ENCODE results near the gene CPA5.
"Not testable (repeated sequence)": the region's sequence is repeated elsewhere in the genome, so short reads cannot be mapped to it uniquely, and the experiment has no call there.

Gene CPA5

GRCh38 chr7:130371046-130371445 lies 26.4 kb downstream of the CPA5 start:
- no peaks in the 10 kb centered on the region for H3K27me3 ChIP-seq (ENCODE audit: control insufficient read depth, insufficient read depth, low read length)
- H3K9me3 ChIP-seq (ENCODE audit: control insufficient read depth, low read depth, low read length), result no peaks in the 10 kb centered on the region
- H3K9ac ChIP-seq (ENCODE audit: low read length), result no peak overlapping the region
- peaks cover 12% of the 10 kb centered on the region for H3K4me1 ChIP-seq (ENCODE audit: control insufficient read depth, low read depth, low read length)
- H3K27ac ChIP-seq (ENCODE audit: low read length), result no peak overlapping the region
- no peaks in the 10 kb centered on the region for H3K36me3 ChIP-seq (ENCODE audit: control insufficient read depth, low read depth, low read length)
- no peak overlapping the region for H3K4me3 ChIP-seq (ENCODE audit: low read length)

GRCh38 chr7:130372402-130373165 lies 28.0 kb downstream of the CPA5 start:
- Histone ChIP-seq H3K9me3 (ENCODE audit: control insufficient read depth, low read depth, low read length) (no peaks in the 10 kb centered on the region), H3K36me3 (ENCODE audit: control insufficient read depth, low read depth, low read length) (no peaks in the 10 kb centered on the region), H3K27me3 (ENCODE audit: control insufficient read depth, insufficient read depth, low read length) (no peaks in the 10 kb centered on the region), H3K4me3 (ENCODE audit: low read length) (no peak overlapping the region), H3K9ac (ENCODE audit: low read length) (no peak overlapping the region), H3K27ac (ENCODE audit: low read length) (no peak overlapping the region), H3K4me1 (ENCODE audit: control insufficient read depth, low read depth, low read length) (peaks cover 11% of the 10 kb centered on the region)

- H3K27ac ChIP-seq (ENCODE audit: low read length), result no peak overlapping the region
These were observed 29.9 kb downstream of the CPA5 start for GRCh38 chr7:130374507-130374906.

GRCh38 chr7:130376461-130376860 lies 31.8 kb downstream of the CPA5 start:
- not testable (repeated sequence) for H3K36me3 ChIP-seq (ENCODE audit: control insufficient read depth, low read depth, low read length); H3K9ac ChIP-seq (ENCODE audit: low read length); H3K9me3 ChIP-seq (ENCODE audit: control insufficient read depth, low read depth, low read length); H3K4me3 ChIP-seq (ENCODE audit: low read length); H3K27me3 ChIP-seq (ENCODE audit: control insufficient read depth, insufficient read depth, low read length); H3K27ac ChIP-seq (ENCODE audit: low read length)
- H3K4me1 ChIP-seq (ENCODE audit: control insufficient read depth, low read depth, low read length), result peaks cover 11% of the 10 kb centered on the region

More at GRCh38 chr7:130374507-130374906, 29.9 kb downstream of the CPA5 start:
- H3K36me3 ChIP-seq (ENCODE audit: control insufficient read depth, low read depth, low read length), result no peaks in the 10 kb centered on the region
- H3K27me3 ChIP-seq (ENCODE audit: control insufficient read depth, insufficient read depth, low read length), result no peaks in the 10 kb centered on the region
- no peak overlapping the region for H3K9ac ChIP-seq (ENCODE audit: low read length)
- peaks cover 11% of the 10 kb centered on the region for H3K4me1 ChIP-seq (ENCODE audit: control insufficient read depth, low read depth, low read length)
- H3K4me3 ChIP-seq (ENCODE audit: low read length), result no peak overlapping the region
- no peaks in the 10 kb centered on the region for H3K9me3 ChIP-seq (ENCODE audit: control insufficient read depth, low read depth, low read length)

- H3K27ac ChIP-seq (ENCODE audit: low read length), result no peak overlapping the region
- peaks cover 11% of the 10 kb centered on the region for H3K4me1 ChIP-seq (ENCODE audit: control insufficient read depth, low read depth, low read length)
- no peak overlapping the region for H3K9ac ChIP-seq (ENCODE audit: low read length)
- H3K4me3 ChIP-seq (ENCODE audit: low read length), result no peak overlapping the region
- no peaks in the 10 kb centered on the region for H3K36me3 ChIP-seq (ENCODE audit: control insufficient read depth, low read depth, low read length)
- H3K9me3 ChIP-seq (ENCODE audit: control insufficient read depth, low read depth, low read length), result no peaks in the 10 kb centered on the region
- H3K27me3 ChIP-seq (ENCODE audit: control insufficient read depth, insufficient read depth, low read length), result no peaks in the 10 kb centered on the region
These were observed 32.6 kb downstream of the CPA5 start for GRCh38 chr7:130377178-130377577.

GRCh38 chr7:130379019-130379418 lies 34.4 kb downstream of the CPA5 start:
- no peak overlapping the region for H3K9ac ChIP-seq (ENCODE audit: low read length)
- H3K27ac ChIP-seq (ENCODE audit: low read length), result no peak overlapping the region
- H3K4me1 ChIP-seq (ENCODE audit: control insufficient read depth, low read depth, low read length), result no peaks in the 10 kb centered on the region
- no peaks in the 10 kb centered on the region for H3K9me3 ChIP-seq (ENCODE audit: control insufficient read depth, low read depth, low read length)
- H3K27me3 ChIP-seq (ENCODE audit: control insufficient read depth, insufficient read depth, low read length), result no peaks in the 10 kb centered on the region
- no peaks in the 10 kb centered on the region for H3K36me3 ChIP-seq (ENCODE audit: control insufficient read depth, low read depth, low read length)
- H3K4me3 ChIP-seq (ENCODE audit: low read length), result no peak overlapping the region

- Histone ChIP-seq H3K4me3 (ENCODE audit: low read length) (no peak overlapping the region), H3K27ac (ENCODE audit: low read length) (no peak overlapping the region), H3K27me3 (ENCODE audit: control insufficient read depth, insufficient read depth, low read length) (no peaks in the 10 kb centered on the region), H3K4me1 (ENCODE audit: control insufficient read depth, low read depth, low read length) (no peaks in the 10 kb centered on the region), H3K9me3 (ENCODE audit: control insufficient read depth, low read depth, low read length) (no peaks in the 10 kb centered on the region), H3K9ac (ENCODE audit: low read length) (no peak overlapping the region), H3K36me3 (ENCODE audit: control insufficient read depth, low read depth, low read length) (no peaks in the 10 kb centered on the region)
These were observed 34.9 kb downstream of the CPA5 start for GRCh38 chr7:130379532-130379920.

- no peaks in the 10 kb centered on the region for H3K36me3 ChIP-seq (ENCODE audit: control insufficient read depth, low read depth, low read length)
- no peaks in the 10 kb centered on the region for H3K4me1 ChIP-seq (ENCODE audit: control insufficient read depth, low read depth, low read length)
- no peak within 1 kb of the TSS for H3K27ac ChIP-seq (ENCODE audit: low read length)
- no peak within 1 kb of the TSS for H3K4me3 ChIP-seq (ENCODE audit: low read length)
- H3K9me3 ChIP-seq (ENCODE audit: control insufficient read depth, low read depth, low read length), result no peaks in the 10 kb centered on the region
- no peak within 1 kb of the TSS for H3K9ac ChIP-seq (ENCODE audit: low read length)
- no peaks in the 10 kb centered on the region for H3K27me3 ChIP-seq (ENCODE audit: control insufficient read depth, insufficient read depth, low read length)
These were observed 35.6 kb downstream of the CPA5 start, which contains the start of gene CPA1 for GRCh38 chr7:130379921-130380860. TSS of gene CPA1 (plus strand) at chr7:130380494. CDS start at chr7:130380521, 27 bp downstream.

GRCh38 chr7:130380861-130381455 lies 36.3 kb downstream of the CPA5 start:
- H3K27ac ChIP-seq (ENCODE audit: low read length), result no peak overlapping the region
- no peaks in the 10 kb centered on the region for H3K36me3 ChIP-seq (ENCODE audit: control insufficient read depth, low read depth, low read length)
- no peak overlapping the region for H3K9ac ChIP-seq (ENCODE audit: low read length)
- H3K27me3 ChIP-seq (ENCODE audit: control insufficient read depth, insufficient read depth, low read length), result no peaks in the 10 kb centered on the region
- H3K9me3 ChIP-seq (ENCODE audit: control insufficient read depth, low read depth, low read length), result no peaks in the 10 kb centered on the region
- H3K4me3 ChIP-seq (ENCODE audit: low read length), result no peak overlapping the region
- H3K4me1 ChIP-seq (ENCODE audit: control insufficient read depth, low read depth, low read length), result no peaks in the 10 kb centered on the region

- no peaks in the 10 kb centered on the region for H3K27me3 ChIP-seq (ENCODE audit: control insufficient read depth, insufficient read depth, low read length)
- H3K4me3 ChIP-seq (ENCODE audit: low read length), result no peak overlapping the region
- H3K4me1 ChIP-seq (ENCODE audit: control insufficient read depth, low read depth, low read length), result no peaks in the 10 kb centered on the region
These were observed 37.1 kb downstream of the CPA5 start for GRCh38 chr7:130381468-130382312.

More at GRCh38 chr7:130381468-130382312, 37.1 kb downstream of the CPA5 start:
- Histone ChIP-seq H3K36me3 (ENCODE audit: control insufficient read depth, low read depth, low read length) (no peaks in the 10 kb centered on the region), H3K9ac (ENCODE audit: low read length) (no peak overlapping the region), H3K27ac (ENCODE audit: low read length) (no peak overlapping the region), H3K9me3 (ENCODE audit: control insufficient read depth, low read depth, low read length) (no peaks in the 10 kb centered on the region)

Measured in iPS-18a (cell line).